K562 (cell line): ENCODE data around the gene ST6GALNAC1. TPM values are rescaled to one million over a fixed set of nuclear protein-coding genes. Genes with fewer than 3 reads are reported as not detected.

Source experiments
- ATAC-seq: fragments of 200-7000 bp; cut with Tn5 transposase; 3 replicates; pipeline ENCODE4 v1.9.1; 2020; ENCODE audit warnings: moderate library complexity
- BruUV-seq: library from RNA; stranded (reverse); fragments of 400-500 nt; replicated peaks from 2 replicates; lab custom pipeline; 2021; lab: Mats Ljungman, UMichigan
- CTCF ChIA-PET: fragments of 300-600 bp; formaldehyde crosslinking; extraction: SDS; loops from one replicate; lab custom pipeline; 2021; ENCODE audit warnings: low intra/inter-chr PET ratio; lab: Yijun Ruan, JAX
- POLR2A ChIA-PET: fragments of 300-600, 350-650 bp; sonication (Branson Sonifier 250); formaldehyde crosslinking; extraction: SDS; loops from one replicate; lab custom pipeline; 2021; ENCODE audit warnings: antibody characterized with exemption, inconsistent platforms; lab: Yijun Ruan, JAX
- DNase-seq, 4 experiments: peaks; one replicate each; pipeline versions ENCODE4 v3.0.0 to v3.0.0-alpha.2; 2011 to 2018; ENCODE audit warnings: low spot score in 3 of 4, mixed read lengths in 3 of 4; ENCODE audit errors: extremely low read depth in 1 of 4
- FAIRE-seq: peaks from 2 replicates; lab custom pipeline; 2011; peaks lifted over from hg19 to GRCh38; lab: Jason Lieb, UNC
- H2AFZ ChIP-seq: 2 replicates; pipeline ENCODE4 v1.6.0; 2011; ENCODE audit warnings: low read depth, low read length, control low read depth, inconsistent platforms
- H3K27ac ChIP-seq: fragments of 200-600 bp; 3 replicates; pipeline ENCODE4 v1.8.0; 2011; ENCODE audit warnings: low read depth, mild to moderate bottlenecking, control low read depth, inconsistent platforms, low read length, moderate library complexity, mixed read lengths; ENCODE audit errors: extremely low read depth
- H3K27me3 ChIP-seq, 2 experiments: fragments of 300-600 bp in 1 of 2; 2 replicates in 1 of 2; 3 replicates in 1 of 2; pipeline versions ENCODE4 v1.6.0 to v1.8.0; 2011; ENCODE audit warnings: inconsistent platforms in 2 of 2, low read length in 2 of 2, mild to moderate bottlenecking in 1 of 2, mixed read lengths in 1 of 2, moderate library complexity in 1 of 2; ENCODE audit not compliant: control insufficient read depth in 2 of 2, insufficient read depth in 2 of 2
- H3K36me3 ChIP-seq: fragments of 300-600 bp; 3 replicates; pipeline ENCODE4 v1.8.0; 2011; ENCODE audit warnings: mild to moderate bottlenecking, low read length, inconsistent platforms; ENCODE audit not compliant: control insufficient read depth, insufficient read depth
- H3K4me1 ChIP-seq, 2 experiments: fragments of 200-600 bp in 1 of 2; replicated peaks in 1 of 2; 2 replicates in 1 of 2; 3 replicates in 1 of 2; pipeline versions ENCODE4 v1.5.1 to v1.8.0; 2011; ENCODE audit warnings: inconsistent platforms in 2 of 2, low read length in 2 of 2, mild to moderate bottlenecking in 1 of 2, mixed read lengths in 1 of 2, moderate library complexity in 1 of 2; ENCODE audit not compliant: control insufficient read depth in 2 of 2, insufficient read depth in 2 of 2
- H3K4me2 ChIP-seq: 2 replicates; pipeline ENCODE4 v1.6.1; 2011; ENCODE audit warnings: low read length, control low read depth, inconsistent platforms, mixed read lengths; ENCODE audit not compliant: insufficient read depth
- H3K4me3 ChIP-seq: fragments of 200-600 bp; sonication (generic), shearing (Covaris generic); 2 replicates; pipeline ENCODE4 v1.5.1; 2016; ENCODE audit warnings: control low read depth, inconsistent platforms
- H3K79me2 ChIP-seq: fragments of 200-600 bp; 3 replicates; pipeline ENCODE4 v1.8.0; 2011; ENCODE audit warnings: low read length, inconsistent platforms; ENCODE audit not compliant: control insufficient read depth, insufficient read depth
- H3K9ac ChIP-seq, 2 experiments: 2 replicates each; pipeline versions ENCODE4 v1.6.0 to v1.6.1; 2011; ENCODE audit warnings: low read depth in 2 of 2, low read length in 2 of 2, control low read depth in 1 of 2, inconsistent platforms in 1 of 2, mild to moderate bottlenecking in 1 of 2, mixed read lengths in 1 of 2; ENCODE audit not compliant: insufficient read depth in 1 of 2
- H3K9me1 ChIP-seq: one replicate; pipeline ENCODE4 v1.6.0; 2011; ENCODE audit warnings: inconsistent platforms, mild to moderate bottlenecking, low read length, moderate library complexity; ENCODE audit not compliant: control insufficient read depth, insufficient read depth
- H3K9me3 ChIP-seq: replicated peaks from 2 replicates; pipeline ENCODE4 v1.5.1; 2011; ENCODE audit warnings: low read depth, low read length, inconsistent platforms; ENCODE audit not compliant: control insufficient read depth, insufficient read depth
- H4K20me1 ChIP-seq: replicated peaks from 2 replicates; pipeline ENCODE4 v1.6.1; 2011; ENCODE audit warnings: low read length, inconsistent platforms, mixed read lengths; ENCODE audit not compliant: control insufficient read depth, insufficient read depth
- ARID1B ChIP-seq: fragments of 450-650 bp; IDR thresholded peaks from 2 replicates; pipeline ENCODE4 v1.6.1; 2016; ENCODE audit warnings: antibody characterized with exemption, mild to moderate bottlenecking, inconsistent platforms
- CBFA2T2 ChIP-seq: fragments of 450-650 bp; conservative IDR thresholded peaks from 2 replicates; pipeline ENCODE4 v1.6.1; 2017; ENCODE audit warnings: mild to moderate bottlenecking
- CXXC5 ChIP-seq: fragments of 250-450 bp; sonication (Bioruptor Pico); IDR thresholded peaks from 2 replicates; pipeline ENCODE4 v1.8.0; 2022; ENCODE audit warnings: inconsistent platforms, mild to moderate bottlenecking, moderate library complexity
- NR2C1 ChIP-seq, 2 experiments: fragments of 450-650 bp; IDR thresholded peaks; 2 replicates each; pipeline ENCODE4 v1.6.1; 2017; ENCODE audit warnings: mild to moderate bottlenecking in 2 of 2, antibody characterized with exemption in 1 of 2, inconsistent platforms in 1 of 2, missing compliant biosample characterization in 1 of 2, missing genetic modification characterization in 1 of 2
- POLR2A ChIP-seq: fragments of 450-650 bp; conservative IDR thresholded peaks from 2 replicates; pipeline ENCODE4 v1.6.1; 2016
- PTRF ChIP-seq: fragments of 450-650 bp; IDR thresholded peaks from 2 replicates; pipeline ENCODE4 v1.6.1; 2016; ENCODE audit warnings: mild to moderate bottlenecking, missing genetic modification characterization, missing compliant biosample characterization
- RBFOX2 ChIP-seq: fragments of 200-400 bp; formaldehyde crosslinking; IDR thresholded peaks from 2 replicates; pipeline ENCODE4 v1.6.1; 2017; ENCODE audit warnings: low read depth, mild to moderate bottlenecking, low read length, moderate library complexity
- ZNF239 ChIP-seq: fragments of 250-450 bp; sonication (Bioruptor Pico); IDR thresholded peaks from 2 replicates; pipeline ENCODE4 v1.4.0; 2020; ENCODE audit warnings: mild to moderate bottlenecking
- WGBS: fragments of 100-300 bp; shearing (Covaris generic); methylation state at CpG from one replicate; pipeline ENCODE4 v1.1.6; 2016; ENCODE audit warnings: low coverage, mixed read lengths; ENCODE audit not compliant: insufficient coverage; ENCODE audit errors: missing lambda C conversion rate; 5-methylcytosine and 5-hydroxymethylcytosine counted together
- in situ Hi-C: fragments of 300-500 bp; cut with MboI; formaldehyde crosslinking; loops from 4 replicates; pipeline ENCODE4 v1.15.0; 2018; ENCODE audit warnings: inconsistent platforms, mixed read lengths
- intact Hi-C: fragments of 100-400 bp; cut with micrococcal nuclease; formaldehyde crosslinking; loops from 2 replicates; pipeline ENCODE4 v1.14.2; 2022
- polyA plus RNA-seq, 8 experiments: library from polyadenylated mRNA; depleted of rRNA in 4 of 8; stranded (reverse) in 5 of 8; unstranded in 3 of 8; fragments of >200 nt; fragmentation: Nextera tagmentation in 2 of 8; fragmentation: Illumina TruSeq in 1 of 8; extraction: Ambion mirVana in 2 of 8; extraction: Trizol in 1 of 8; gene quantifications; 2 replicates each; pipeline versions ENCODE4 v1.2.1 to v1.2.3, GENCODE V29; 2011 to 2014; ENCODE audit warnings: inconsistent platforms in 1 of 8, missing spikeins in 1 of 8
- total RNA-seq, 7 experiments: library from RNA; depleted of rRNA in 6 of 7; stranded (reverse); fragments of >200 nt in 6 of 7; fragmentation: Illumina TruSeq in 2 of 7; extraction: Trizol in 2 of 7; gene quantifications; 2 replicates each; pipeline versions ENCODE4 v1.2.1 to v1.2.3, GENCODE V29; 2011 to 2021; ENCODE audit warnings: low replicate concordance in 1 of 7

Gene ST6GALNAC1
- total and polyA plus RNA-seq, 9 of the 15 experiments (the other 6 are each of a cell fraction or from before 2014, with no cell fraction given) = 20.6 to 68.4 (median 50.5) TPM

DNA sequence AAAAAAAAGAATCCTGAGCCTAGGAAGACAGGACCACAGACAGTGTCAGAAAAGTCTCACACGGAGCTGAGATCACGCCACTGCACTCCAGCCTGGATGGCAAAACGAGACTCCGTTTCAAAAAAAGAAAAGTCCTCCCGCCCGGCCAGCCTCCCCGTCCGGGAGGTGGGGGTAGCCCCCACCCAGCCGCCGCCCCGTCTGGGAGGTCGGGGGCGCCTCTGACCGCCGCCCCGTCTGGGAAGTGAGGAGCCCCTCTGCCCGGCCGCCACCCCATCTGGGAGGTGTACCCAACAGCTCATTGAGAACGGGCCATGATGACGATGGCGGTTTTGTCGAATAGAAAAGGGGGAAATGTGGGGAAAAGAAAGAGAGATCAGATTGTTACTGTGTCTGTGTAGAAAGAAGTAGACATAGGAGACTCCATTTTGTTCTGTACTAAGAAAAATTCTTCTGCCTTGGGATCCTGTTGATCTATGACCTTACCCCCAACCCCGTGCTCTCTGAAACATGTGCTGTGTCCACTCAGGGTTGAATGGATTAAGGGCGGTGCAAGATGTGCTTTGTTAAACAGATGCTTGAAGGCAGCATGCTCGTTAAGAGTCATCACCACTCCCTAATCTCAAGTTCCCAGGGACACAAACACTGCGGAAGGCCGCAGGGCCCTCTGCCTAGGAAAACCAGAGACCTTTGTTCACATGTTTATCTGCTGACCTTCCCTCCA, 6.9 kb downstream of the ST6GALNAC1 start (continued):
- peak; percentile 39; the same call in 1 of the 2 replicates for TF ChIP-seq RBFOX2
- peak; percentile 50 for TF ChIP-seq CXXC5
- TF ChIP-seq NR2C1 (IDR thresholded peaks at IDR 0.05) = peak; percentile 46; the same call in 1 of the 2 replicates
- peak; percentile 72 for TF ChIP-seq NR2C1 (tag; IDR thresholded peaks at IDR 0.05)
- TF ChIP-seq ARID1B = 0 out of 2 replicates have a peak, but pooled peaks have one; percentile 47
- TF ChIP-seq PTRF (tag) = peak; percentile 55; the same call in 1 of the 2 replicates
- peak; percentile 70 for TF ChIP-seq CBFA2T2

- no peak overlapping the region for H3K4me3 ChIP-seq
- POLR2A ChIA-PET = interaction anchor here (1.4 to 2.0 kb wide), 2 partner anchors 8 to 12 kb away, joined by 6 to 9 read pairs; partner anchors contain the start of gene ST6GALNAC1
- intact Hi-C loops (loop anchor here (5.0 kb wide), 1 partner anchor 36 kb away; no protein-coding TSS in a partner anchor), in situ Hi-C loops (no loop called here)
- no peaks in the 10 kb centered on the region for H3K27me3 ChIP-seq
- peaks cover 60% of the 10 kb centered on the region for H3K79me2 ChIP-seq
- BruUV-seq = no TSS peak
- CTCF ChIA-PET = no interaction called here
- ATAC-seq (no peak), DNase-seq (no peak), FAIRE-seq (no peak)
- no peak overlapping the region for H3K9ac ChIP-seq
- peaks cover 61% of the 10 kb centered on the region for H3K36me3 ChIP-seq
- peaks cover 32 to 38% of the 10 kb centered on the region in 2 experiments; a peak in 4 of 5 replicates for H3K4me1 ChIP-seq
- no peak overlapping the region for H3K4me2 ChIP-seq
- H2AFZ ChIP-seq = no peak overlapping the region
- no peaks in the 10 kb centered on the region for H3K9me1 ChIP-seq
- H3K27ac ChIP-seq = 0 out of 3 replicates have a peak overlapping the region, but pooled peaks have one; percentile 22
- TF ChIP-seq ZNF239 (no peak), POLR2A (0 out of 2 replicates have a peak, but pooled peaks have one; percentile 21)
- H3K9me3 ChIP-seq = no peaks in the 10 kb centered on the region
- H4K20me1 ChIP-seq = peaks cover 5% of the 10 kb centered on the region
- WGBS = 92% methylated on average over 8 of the region's 8 CpGs
These were observed 7.7 kb downstream of the ST6GALNAC1 start for GRCh38 chr17:76635659-76636360.
